ENCODE measurements around the gene TAS2R16. TPM values are rescaled to one million over a fixed set of nuclear protein-coding genes. Genes with fewer than 3 reads are reported as not detected.

The TAS2R16 gene
- total RNA-seq, 1 experiment from 2014 or later = not detected

DNA sequence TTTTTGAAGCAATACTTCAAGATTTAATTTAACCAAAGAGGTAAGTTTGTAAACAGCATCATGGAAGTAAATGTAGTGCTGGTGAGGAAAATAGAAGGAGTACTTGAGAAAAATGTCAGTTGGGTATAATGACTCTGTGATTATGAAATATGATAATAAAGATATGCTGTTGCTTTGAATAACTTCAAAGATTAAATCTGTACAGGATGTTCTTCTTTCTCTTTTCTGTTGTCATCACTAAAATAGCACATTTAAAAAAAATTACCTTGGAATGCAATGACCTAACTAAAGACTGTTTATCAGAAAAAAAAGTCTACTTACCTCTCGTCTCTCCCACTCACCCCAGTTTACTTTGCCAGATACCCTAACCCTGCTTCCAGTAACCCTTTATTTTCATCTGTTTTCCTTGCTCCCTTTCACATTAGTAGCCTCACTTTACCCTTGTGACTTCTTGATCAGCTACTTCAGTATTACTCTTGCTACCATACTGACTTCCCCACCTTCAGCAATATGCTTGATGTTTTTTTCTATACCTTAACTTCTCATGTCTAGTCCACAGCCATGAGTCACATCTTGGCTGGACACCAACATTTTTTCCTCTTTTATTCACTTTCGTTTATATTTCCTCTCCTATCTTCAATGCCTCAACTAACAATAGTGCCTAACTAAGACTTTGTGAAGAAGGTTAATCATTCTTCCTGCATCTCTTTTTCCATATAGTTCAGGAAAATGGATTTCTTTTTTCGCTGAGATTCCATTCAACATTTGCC lies 29.7 kb upstream of the TAS2R16 start:
- no peak overlapping the region for H3K4me2 ChIP-seq (ENCODE audit: insufficient read depth, insufficient read length, low read length)
- H4K5ac ChIP-seq (ENCODE audit: insufficient read length, low read depth, low read length) = no peak overlapping the region
- no peak overlapping the region for H3T11ph ChIP-seq (ENCODE audit: low read length)
- no peak overlapping the region for H4K91ac ChIP-seq (ENCODE audit: insufficient read length, low read depth, low read length)
- no peak overlapping the region for H3K14ac ChIP-seq (ENCODE audit: insufficient read depth, low read length)
- H2AK5ac ChIP-seq (ENCODE audit: insufficient read length, low read length) = no peak overlapping the region
- H4K8ac ChIP-seq (replicated peaks; ENCODE audit: insufficient read length, low read depth, low read length) = no peak overlapping the region
- Mint-ChIP-seq H3K4me1 (no peaks in the 10 kb centered on the region; a peak in 1 of 4 replicates), H3K36me3 (ENCODE audit: insufficient read depth in 1 of 3, low read depth in 3 of 3) (no peaks in the 10 kb centered on the region), H3K4me3 (no peak overlapping the region), H3K27ac (no peak overlapping the region), H3K9me3 (no peaks in the 10 kb centered on the region), H3K27me3 (ENCODE audit: low read depth) (no peaks in the 10 kb centered on the region)
- H3K4ac ChIP-seq (ENCODE audit: low read depth, low read length) = no peak overlapping the region
- no peaks in the 10 kb centered on the region for H3K79me2 ChIP-seq (ENCODE audit: insufficient read depth, low read length)
- no peaks in the 10 kb centered on the region for H3K27me3 ChIP-seq (ENCODE audit: insufficient read depth, low read length)
- no peak overlapping the region for H2AFZ ChIP-seq (ENCODE audit: low read length)
- no peaks in the 10 kb centered on the region for H3K4me1 ChIP-seq (ENCODE audit: insufficient read depth, low read length)
- H2BK12ac ChIP-seq (ENCODE audit: insufficient read length, low read depth, low read length) = no peak overlapping the region
- no peak overlapping the region for H2BK20ac ChIP-seq (ENCODE audit: low read depth, low read length, poor library complexity, severe bottlenecking)
- H4K20me1 ChIP-seq (ENCODE audit: control insufficient read depth, insufficient read depth, insufficient read length) = no peaks in the 10 kb centered on the region
- no CpG with 5 or more reads among the region's 3 CpGs for WGBS (ENCODE audit: extremely low coverage, insufficient read length, low lambda C conversion rate)
- TF ChIP-seq, protein P1, sequence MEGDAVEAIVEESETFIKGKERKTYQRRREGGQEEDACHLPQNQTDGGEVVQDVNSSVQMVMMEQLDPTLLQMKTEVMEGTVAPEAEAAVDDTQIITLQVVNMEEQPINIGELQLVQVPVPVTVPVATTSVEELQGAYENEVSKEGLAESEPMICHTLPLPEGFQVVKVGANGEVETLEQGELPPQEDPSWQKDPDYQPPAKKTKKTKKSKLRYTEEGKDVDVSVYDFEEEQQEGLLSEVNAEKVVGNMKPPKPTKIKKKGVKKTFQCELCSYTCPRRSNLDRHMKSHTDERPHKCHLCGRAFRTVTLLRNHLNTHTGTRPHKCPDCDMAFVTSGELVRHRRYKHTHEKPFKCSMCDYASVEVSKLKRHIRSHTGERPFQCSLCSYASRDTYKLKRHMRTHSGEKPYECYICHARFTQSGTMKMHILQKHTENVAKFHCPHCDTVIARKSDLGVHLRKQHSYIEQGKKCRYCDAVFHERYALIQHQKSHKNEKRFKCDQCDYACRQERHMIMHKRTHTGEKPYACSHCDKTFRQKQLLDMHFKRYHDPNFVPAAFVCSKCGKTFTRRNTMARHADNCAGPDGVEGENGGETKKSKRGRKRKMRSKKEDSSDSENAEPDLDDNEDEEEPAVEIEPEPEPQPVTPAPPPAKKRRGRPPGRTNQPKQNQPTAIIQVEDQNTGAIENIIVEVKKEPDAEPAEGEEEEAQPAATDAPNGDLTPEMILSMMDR (conservative IDR thresholded peaks at IDR 0.05) = no peak
- no peak overlapping the region for H3K23ac ChIP-seq (ENCODE audit: insufficient read length, low read depth, low read length)
- H3K23me2 ChIP-seq (ENCODE audit: insufficient read length, low read depth, low read length, poor library complexity, severe bottlenecking) = no peaks in the 10 kb centered on the region
- H3K79me1 ChIP-seq (ENCODE audit: insufficient read depth, low read depth, low read length, poor library complexity, severe bottlenecking) = no peaks in the 10 kb centered on the region
- H3K27ac ChIP-seq (ENCODE audit: insufficient read length, low read depth, low read length) = no peak overlapping the region
- no peak overlapping the region for H2BK120ac ChIP-seq (ENCODE audit: low read depth, low read length, poor library complexity, severe bottlenecking)
- no peak overlapping the region for H2BK15ac ChIP-seq (ENCODE audit: low read depth, low read length)
- no peak overlapping the region for H3K9ac ChIP-seq (ENCODE audit: extremely low read depth, insufficient read length, low read length)
- H3K56ac ChIP-seq (ENCODE audit: insufficient read length, low read depth, low read length) = no peak overlapping the region
- DNase-seq = no peak
- no peak overlapping the region for H2BK5ac ChIP-seq (ENCODE audit: insufficient read length, low read length)
- H3K18ac ChIP-seq (ENCODE audit: insufficient read length, low read depth, low read length) = no peak overlapping the region
- H3K9me3 ChIP-seq (ENCODE audit: control insufficient read depth, low read depth, low read length) = no peaks in the 10 kb centered on the region
